ENCODE data around the gene ARL1. TPM values are rescaled to one million over a fixed set of nuclear protein-coding genes. Genes with fewer than 3 reads are reported as not detected.
"Not testable (repeated sequence)": the region's sequence is repeated elsewhere in the genome, so short reads cannot be mapped to it uniquely, and the experiment has no call there.

ARL1 gene
- 10 to 100 TPM; 26.7 to 53.7 (median 34.6) TPM for polyA plus RNA-seq (ENCODE audit: low read depth in 6 of 6)

GRCh38 chr12:101407436-101408345 is at the start of gene ARL1:
Gene ARL1 (minus strand): TSS chr12:101407772. CDS start chr12:101407645, 127 bp downstream.
- peak within 1 kb of the TSS; percentile 97 to 99 (median 97) for H3K27ac Mint-ChIP-seq
- H3K27me3 Mint-ChIP-seq = peaks cover 0 to 6% (median 4%) of the 10 kb centered on the region in 3 donors
- DNase-seq (peak; percentile 78), ATAC-seq (ENCODE audit: low read depth in 2 of 2) (peak; percentile 83 to 84)
- no peaks in the 10 kb centered on the region for H3K36me3 Mint-ChIP-seq
- H3K4me3 Mint-ChIP-seq = peak within 1 kb of the TSS; percentile 95 to 99 (median 98)
- H3K4me1 Mint-ChIP-seq = peaks cover 18 to 33% (median 24%) of the 10 kb centered on the region in 3 donors
- H3K9me3 Mint-ChIP-seq = no peaks in the 10 kb centered on the region

- H3K9me3 Mint-ChIP-seq = peaks cover 0 to 10% (median 7%) of the 10 kb centered on the region in 7 donors
- DNase-seq (no peak), ATAC-seq (ENCODE audit: low read depth in 2 of 2) (peak in 1 of 2 donors; percentile 30)
- peaks cover 4 to 9% (median 7%) of the 10 kb centered on the region in 3 donors for H3K4me1 Mint-ChIP-seq
- peak overlapping the region in 2 of 8 donors; percentile 4 to 16 for H3K4me3 Mint-ChIP-seq
- no peaks in the 10 kb centered on the region for H3K27me3 Mint-ChIP-seq
- peaks cover 0 to 13% of the 10 kb centered on the region in 2 donors for H3K36me3 Mint-ChIP-seq
- H3K27ac Mint-ChIP-seq = peak overlapping the region in 1 of 6 donors; percentile 78
These were observed 48.1 kb upstream of the ARL1 start for GRCh38 chr12:101455685-101456084.

DNA sequence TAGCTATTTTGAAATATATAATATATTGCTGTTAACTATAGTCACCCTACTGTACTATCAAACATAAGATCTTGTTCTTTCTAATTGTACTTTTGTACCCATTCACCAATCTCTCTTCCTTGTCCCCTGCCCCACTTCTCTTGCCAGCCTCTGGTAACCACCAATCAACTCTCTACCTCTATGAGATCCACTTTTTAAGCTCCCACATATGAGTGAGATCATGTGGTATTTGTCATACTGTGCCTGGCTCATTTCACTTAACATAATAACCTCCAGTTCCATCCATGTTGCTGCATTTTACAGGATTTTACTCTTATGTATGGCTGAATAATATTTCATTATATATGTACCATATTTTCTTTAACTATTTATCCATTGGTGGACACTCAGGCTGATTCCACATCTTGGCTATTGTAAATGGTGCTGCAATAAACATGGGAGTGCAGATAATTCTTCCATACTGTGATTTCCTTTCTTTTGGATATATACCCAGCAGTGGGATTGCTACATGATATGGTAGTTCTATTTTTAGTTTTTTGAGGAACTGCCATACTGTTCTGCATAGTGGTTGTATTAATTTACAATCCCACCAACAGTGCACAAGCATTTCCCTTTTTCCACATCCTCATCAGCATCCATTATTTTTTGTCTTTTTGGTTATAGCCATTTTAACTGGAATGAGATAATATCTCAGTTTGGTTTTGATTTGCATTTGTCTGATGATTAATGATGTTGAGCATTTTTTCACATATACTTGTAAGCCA is 34.1 kb upstream of the ARL1 start:
- no peaks in the 10 kb centered on the region for H3K36me3 Mint-ChIP-seq
- peak overlapping the region in 1 of 6 donors; percentile 1 for H3K27ac Mint-ChIP-seq
- no peak overlapping the region for H3K4me3 Mint-ChIP-seq
- DNase-seq (no peak), ATAC-seq (ENCODE audit: low read depth in 2 of 2) (no peak)
- H3K9me3 Mint-ChIP-seq = no peaks in the 10 kb centered on the region
- H3K27me3 Mint-ChIP-seq = peaks cover 3 to 7% (median 5%) of the 10 kb centered on the region in 3 donors
- no peaks in the 10 kb centered on the region for H3K4me1 Mint-ChIP-seq

- H3K36me3 Mint-ChIP-seq = no peaks in the 10 kb centered on the region
- peaks cover 5 to 10% (median 7%) of the 10 kb centered on the region in 3 donors for H3K27me3 Mint-ChIP-seq
- DNase-seq = no peak
- ATAC-seq (ENCODE audit: low read depth in 2 of 2) = no peak
- no peak overlapping the region for H3K27ac Mint-ChIP-seq
- H3K9me3 Mint-ChIP-seq = peaks cover 0 to 2% (median 0%) of the 10 kb centered on the region in 7 donors
- no peak overlapping the region for H3K4me3 Mint-ChIP-seq
- H3K4me1 Mint-ChIP-seq = no peaks in the 10 kb centered on the region
These were observed 31.7 kb upstream of the ARL1 start for GRCh38 chr12:101439236-101439635.

GRCh38 chr12:101436136-101436535 is 28.6 kb upstream of the ARL1 start:
- no peaks in the 10 kb centered on the region for H3K4me1 Mint-ChIP-seq
- ATAC-seq (ENCODE audit: low read depth in 2 of 2) (no peak), DNase-seq (no peak)
- no peak overlapping the region for H3K4me3 Mint-ChIP-seq
- no peak overlapping the region for H3K27ac Mint-ChIP-seq
- H3K9me3 Mint-ChIP-seq = peaks cover 0 to 2% (median 0%) of the 10 kb centered on the region in 7 donors
- H3K27me3 Mint-ChIP-seq = peaks cover 0 to 14% (median 5%) of the 10 kb centered on the region in 3 donors
- H3K36me3 Mint-ChIP-seq = no peaks in the 10 kb centered on the region

DNA sequence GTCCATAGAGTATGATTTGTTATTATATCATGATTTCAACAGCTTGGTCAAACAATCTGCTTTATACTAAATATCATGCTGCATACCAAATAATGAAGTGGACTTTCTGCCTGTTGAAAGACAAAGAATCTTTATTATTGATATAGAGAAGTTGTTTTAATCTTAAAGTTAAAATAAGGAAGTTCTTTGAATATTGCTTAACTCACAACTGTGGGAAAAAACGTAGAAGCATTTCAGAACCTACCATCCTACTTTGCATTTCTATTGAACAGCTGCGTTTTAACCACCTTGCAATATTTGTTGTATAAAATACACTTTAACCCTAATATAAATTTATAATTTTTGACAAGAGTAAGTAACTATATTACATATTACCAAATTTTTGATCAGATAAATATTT is 22.9 kb upstream of the ARL1 start:
- Mint-ChIP-seq H3K4me3 (no peak overlapping the region), H3K4me1 (no peaks in the 10 kb centered on the region), H3K27me3 (peaks cover 0 to 11% (median 5%) of the 10 kb centered on the region in 3 donors), H3K36me3 (no peaks in the 10 kb centered on the region), H3K27ac (no peak overlapping the region), H3K9me3 (no peaks in the 10 kb centered on the region)
- DNase-seq (no peak), ATAC-seq (ENCODE audit: low read depth in 2 of 2) (no peak)

GRCh38 chr12:101424620-101425019 is 17.0 kb upstream of the ARL1 start:
- Mint-ChIP-seq H3K27ac (no peak overlapping the region), H3K4me1 (no peaks in the 10 kb centered on the region), H3K36me3 (no peaks in the 10 kb centered on the region), H3K27me3 (peaks cover 6 to 10% (median 8%) of the 10 kb centered on the region in 3 donors), H3K4me3 (no peak overlapping the region), H3K9me3 (no peaks in the 10 kb centered on the region)
- DNase-seq = no peak
- no peak for ATAC-seq (ENCODE audit: low read depth in 2 of 2)

GRCh38 chr12:101422066-101422465 is 14.5 kb upstream of the ARL1 start:
- not testable (repeated sequence) for ATAC-seq (ENCODE audit: low read depth in 2 of 2); H3K4me3 Mint-ChIP-seq; DNase-seq; H3K36me3 Mint-ChIP-seq; H3K4me1 Mint-ChIP-seq; H3K27ac Mint-ChIP-seq; H3K9me3 Mint-ChIP-seq; H3K27me3 Mint-ChIP-seq

GRCh38 chr12:101415228-101415627 is 7.7 kb upstream of the ARL1 start:
- no peak for DNase-seq
- no peak for ATAC-seq (ENCODE audit: low read depth in 2 of 2)
- Mint-ChIP-seq H3K36me3 (no peaks in the 10 kb centered on the region), H3K9me3 (no peaks in the 10 kb centered on the region), H3K4me1 (no peaks in the 10 kb centered on the region), H3K27me3 (peaks cover 0 to 6% (median 4%) of the 10 kb centered on the region in 3 donors), H3K4me3 (no peak overlapping the region), H3K27ac (no peak overlapping the region)

- no peak overlapping the region for H3K27ac Mint-ChIP-seq
- H3K4me1 Mint-ChIP-seq = no peaks in the 10 kb centered on the region
- peaks cover 0 to 6% (median 4%) of the 10 kb centered on the region in 3 donors for H3K27me3 Mint-ChIP-seq
- H3K9me3 Mint-ChIP-seq = no peaks in the 10 kb centered on the region
- ATAC-seq (ENCODE audit: low read depth in 2 of 2) = no peak
- no peak overlapping the region for H3K4me3 Mint-ChIP-seq
- H3K36me3 Mint-ChIP-seq = no peaks in the 10 kb centered on the region
- DNase-seq = peak; percentile 24
These were observed 7.1 kb upstream of the ARL1 start for GRCh38 chr12:101414533-101415119.

DNA sequence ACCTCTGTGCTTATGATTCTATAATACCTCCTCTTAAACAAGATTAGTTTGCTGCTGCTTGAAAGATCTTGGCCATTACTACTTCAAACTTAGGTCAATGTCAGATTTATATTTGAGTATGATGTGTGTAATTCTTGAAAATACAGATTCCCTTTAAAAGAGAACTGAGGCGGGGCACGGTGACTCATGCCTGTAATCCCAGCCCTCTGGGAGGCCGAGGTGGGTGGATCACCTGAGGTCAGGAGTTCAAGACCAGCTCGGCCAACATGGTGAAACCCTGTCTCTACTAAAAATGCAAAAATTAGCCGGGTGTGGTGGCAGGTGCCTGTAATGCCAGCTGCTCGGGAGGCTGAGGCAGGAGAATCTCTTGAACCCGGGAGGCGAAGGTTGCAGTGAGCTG is 2.6 kb upstream of the ARL1 start:
- H3K9me3 Mint-ChIP-seq; H3K27me3 Mint-ChIP-seq; H3K36me3 Mint-ChIP-seq; ATAC-seq (ENCODE audit: low read depth in 2 of 2); H3K27ac Mint-ChIP-seq; DNase-seq: not testable (repeated sequence)
- peaks cover 13 to 25% (median 16%) of the 10 kb centered on the region in 3 donors for H3K4me1 Mint-ChIP-seq
- peak overlapping the region in 3 of 8 donors; percentile 36 to 99 (median 40) for H3K4me3 Mint-ChIP-seq

DNA sequence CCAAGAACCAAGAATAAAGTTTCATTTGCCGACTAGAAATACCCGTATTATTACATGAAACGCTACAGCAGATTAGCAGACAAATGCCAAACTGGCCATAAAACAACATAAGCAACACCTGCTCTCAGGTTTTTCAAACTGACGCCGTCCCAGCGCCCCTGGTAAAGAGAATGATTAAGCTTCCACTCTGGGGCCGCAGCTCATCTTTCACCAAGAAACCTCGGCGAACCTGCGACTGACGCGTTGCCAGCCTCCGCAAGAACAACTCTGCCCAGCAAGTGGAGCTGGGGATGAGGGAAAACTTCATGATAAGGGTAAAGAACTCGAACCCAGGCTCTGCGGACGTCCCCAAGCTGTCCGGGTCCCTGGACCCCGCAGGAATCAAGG is 530 bp downstream of the ARL1 start:
- Mint-ChIP-seq H3K36me3 (no peaks in the 10 kb centered on the region), H3K9me3 (no peaks in the 10 kb centered on the region), H3K27ac (peak overlapping the region; percentile 97 to 99 (median 97)), H3K27me3 (peaks cover 0 to under 1% (median 0%) of the 10 kb centered on the region in 3 donors), H3K4me1 (peaks cover 18 to 33% (median 24%) of the 10 kb centered on the region in 3 donors), H3K4me3 (peak overlapping the region; percentile 95 to 99 (median 98))
- DNase-seq = peak; percentile 2
- peak; percentile 19 to 21 for ATAC-seq (ENCODE audit: low read depth in 2 of 2)

DNA sequence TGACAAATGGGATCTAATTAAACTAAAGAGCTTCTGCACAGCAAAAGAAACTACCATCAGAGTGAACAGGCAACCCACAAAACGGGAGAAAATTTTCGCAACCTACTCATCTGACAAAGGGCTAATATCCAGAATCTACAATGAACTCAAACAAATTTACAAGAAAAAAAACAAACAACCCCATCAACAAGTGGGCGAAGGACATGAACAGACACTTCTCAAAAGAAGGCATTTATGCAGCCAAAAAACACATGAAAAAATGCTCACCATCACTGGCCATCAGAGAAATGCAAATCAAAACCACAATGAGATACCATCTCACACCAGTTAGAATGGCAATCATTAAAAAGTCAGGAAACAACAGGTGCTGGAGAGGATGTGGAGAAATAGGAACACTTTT is 16.4 kb downstream of the ARL1 start:
- not testable (repeated sequence) for H3K9me3 Mint-ChIP-seq; H3K27ac Mint-ChIP-seq; DNase-seq; ATAC-seq (ENCODE audit: low read depth in 2 of 2); H3K27me3 Mint-ChIP-seq; H3K4me3 Mint-ChIP-seq; H3K4me1 Mint-ChIP-seq
- peaks cover 12 to 17% of the 10 kb centered on the region in 2 donors for H3K36me3 Mint-ChIP-seq
